DOHH2 (cell line): ENCODE results near the gene ATR.

Experiments used
- H3F3A ChIP-seq: fragments of 200-600 bp; sonication (generic), shearing (Covaris generic); 2 replicates; pipeline ENCODE4 v1.6.0; 2016; ENCODE audit warnings: antibody characterized with exemption, mild to moderate bottlenecking; ENCODE audit not compliant: control insufficient read depth, insufficient read depth
- H3K27ac ChIP-seq: fragments of 200-600 bp; sonication (generic); 2 replicates; pipeline ENCODE4 v1.5.1; 2014; ENCODE audit warnings: low read depth, mild to moderate bottlenecking, low read length, moderate library complexity
- H3K27me3 ChIP-seq: fragments of 200-600 bp; sonication (generic); 2 replicates; pipeline ENCODE4 v1.6.1; 2014; ENCODE audit warnings: mild to moderate bottlenecking, low read length, mixed read lengths; ENCODE audit not compliant: control insufficient read depth
- H3K36me3 ChIP-seq: fragments of 200-600 bp; sonication (generic); 2 replicates; pipeline ENCODE4 v1.6.1; 2014; ENCODE audit warnings: mild to moderate bottlenecking, low read length, moderate library complexity, mixed read lengths; ENCODE audit not compliant: control insufficient read depth
- H3K4me1 ChIP-seq: fragments of 200-600 bp; sonication (generic); 2 replicates; pipeline ENCODE4 v1.6.1; 2014; ENCODE audit warnings: mild to moderate bottlenecking, low read length, mixed read lengths; ENCODE audit not compliant: control insufficient read depth
- H3K4me2 ChIP-seq: fragments of 200-600 bp; sonication (generic); 2 replicates; pipeline ENCODE4 v1.6.0; 2014; ENCODE audit warnings: mild to moderate bottlenecking, low read length, moderate library complexity
- H3K4me3 ChIP-seq: fragments of 200-600 bp; sonication (generic); 2 replicates; pipeline ENCODE4 v1.5.1; 2014; ENCODE audit warnings: mild to moderate bottlenecking, low read length, mixed read lengths
- H3K79me2 ChIP-seq: fragments of 200-600 bp; sonication (generic); 2 replicates; pipeline ENCODE4 v1.6.1; 2014; ENCODE audit warnings: mild to moderate bottlenecking, low read length, mixed read lengths; ENCODE audit not compliant: control insufficient read depth
- H3K9me2 ChIP-seq: fragments of 200-600 bp; sonication (generic); replicated peaks from 2 replicates; pipeline ENCODE4 v1.6.1; 2014; ENCODE audit warnings: mild to moderate bottlenecking, low read length, mixed read lengths; ENCODE audit not compliant: control insufficient read depth
- H3K9me3 ChIP-seq: fragments of 200-600 bp; sonication (generic); 2 replicates; pipeline ENCODE4 v1.6.1; 2014; ENCODE audit warnings: antibody characterized with exemption, low read length, mixed read lengths; ENCODE audit not compliant: control insufficient read depth, insufficient read depth
- H4K20me1 ChIP-seq: fragments of 200-600 bp; sonication (generic); 2 replicates; pipeline ENCODE4 v1.6.0; 2014; ENCODE audit warnings: low read depth, mild to moderate bottlenecking, antibody characterized with exemption, low read length, moderate library complexity; ENCODE audit not compliant: control insufficient read depth, insufficient read depth
- CTCF ChIP-seq: fragments of 200-600 bp; sonication (generic); IDR thresholded peaks from one replicate; pipeline ENCODE4 v1.5.1; 2014; ENCODE audit warnings: antibody characterized with exemption, mild to moderate bottlenecking, low read depth, low read length; ENCODE audit not compliant: poor library complexity, severe bottlenecking
- EZH2phosphoT487 ChIP-seq: fragments of 200-600 bp; sonication (generic); IDR thresholded peaks from 2 replicates; pipeline ENCODE4 v1.6.1; 2017; ENCODE audit warnings: borderline replicate concordance, mild to moderate bottlenecking, antibody characterized with exemption, low read length, moderate library complexity, mixed read lengths

The ATR gene

GRCh38 chr3:142468456-142468855 is 110.1 kb downstream of the ATR start:
- peaks cover 19% of the 10 kb centered on the region for H3K36me3 ChIP-seq
- TF ChIP-seq EZH2phosphoT487 (no peak), CTCF (no peak)
- H3K4me3 ChIP-seq, result no peak overlapping the region
- no peaks in the 10 kb centered on the region for H3K9me2 ChIP-seq
- H3K9me3 ChIP-seq, result no peaks in the 10 kb centered on the region
- no peaks in the 10 kb centered on the region for H4K20me1 ChIP-seq
- H3K79me2 ChIP-seq, result no peaks in the 10 kb centered on the region
- no peak overlapping the region for H3K27ac ChIP-seq
- H3K4me2 ChIP-seq, result no peak overlapping the region
- H3K4me1 ChIP-seq, result no peaks in the 10 kb centered on the region
- no peaks in the 10 kb centered on the region; the same call in 1 of the 2 replicates for H3F3A ChIP-seq
- no peaks in the 10 kb centered on the region for H3K27me3 ChIP-seq

- no peaks in the 10 kb centered on the region for H3K9me3 ChIP-seq
- no peaks in the 10 kb centered on the region; the same call in 1 of the 2 replicates for H3F3A ChIP-seq
- H4K20me1 ChIP-seq, result no peaks in the 10 kb centered on the region
- peaks cover 16% of the 10 kb centered on the region for H3K36me3 ChIP-seq
- no peaks in the 10 kb centered on the region for H3K79me2 ChIP-seq
- no peaks in the 10 kb centered on the region for H3K9me2 ChIP-seq
- TF ChIP-seq CTCF, result no peak
- no peak for TF ChIP-seq EZH2phosphoT487
- H3K27ac ChIP-seq, result no peak overlapping the region
- H3K27me3 ChIP-seq, result no peaks in the 10 kb centered on the region
- no peak overlapping the region for H3K4me2 ChIP-seq
- no peak overlapping the region for H3K4me3 ChIP-seq
- H3K4me1 ChIP-seq, result no peaks in the 10 kb centered on the region
Measured at GRCh38 chr3:142467768-142468167, 110.8 kb downstream of the ATR start.

- H3K4me2 ChIP-seq, result no peak overlapping the region
- H3K4me3 ChIP-seq, result no peak overlapping the region
- no peaks in the 10 kb centered on the region for H4K20me1 ChIP-seq
- no peaks in the 10 kb centered on the region for H3K9me2 ChIP-seq
- no peak for TF ChIP-seq EZH2phosphoT487
- TF ChIP-seq CTCF, result no peak
- H3K36me3 ChIP-seq, result peaks cover 48% of the 10 kb centered on the region
- no peaks in the 10 kb centered on the region for H3K9me3 ChIP-seq
- H3F3A ChIP-seq, result no peaks in the 10 kb centered on the region
- H3K27ac ChIP-seq, result no peak overlapping the region
- H3K79me2 ChIP-seq, result no peaks in the 10 kb centered on the region
- no peaks in the 10 kb centered on the region for H3K27me3 ChIP-seq
- no peaks in the 10 kb centered on the region for H3K4me1 ChIP-seq
Measured at GRCh38 chr3:142460689-142461088, 117.8 kb downstream of the ATR start.

- Histone ChIP-seq H3F3A (no peaks in the 10 kb centered on the region), H3K4me1 (no peaks in the 10 kb centered on the region), H3K4me3 (no peak overlapping the region), H3K27me3 (no peaks in the 10 kb centered on the region), H4K20me1 (no peaks in the 10 kb centered on the region), H3K4me2 (no peak overlapping the region), H3K36me3 (peaks cover 44% of the 10 kb centered on the region), H3K27ac (no peak overlapping the region), H3K9me2 (no peaks in the 10 kb centered on the region), H3K79me2 (no peaks in the 10 kb centered on the region), H3K9me3 (no peaks in the 10 kb centered on the region)
- TF ChIP-seq CTCF (no peak), EZH2phosphoT487 (no peak)
Measured at GRCh38 chr3:142459929-142460328, 118.6 kb downstream of the ATR start.
